Panc1 (cell line): ENCODE data around the gene MUC5B.

Experiments
- SIN3A ChIP-seq: IDR thresholded peaks from 2 replicates; pipeline ENCODE4 v1.6.1; 2012; ENCODE audit warnings: low read depth, mild to moderate bottlenecking, low read length, moderate library complexity, borderline replicate concordance; ENCODE audit not compliant: insufficient read depth
- TF ChIP-seq, protein P1 (sequence below): fragments of 450-650 bp; IDR thresholded peaks from 2 replicates; pipeline ENCODE4 v1.5.1; 2017; ENCODE audit warnings: mild to moderate bottlenecking

DNA sequence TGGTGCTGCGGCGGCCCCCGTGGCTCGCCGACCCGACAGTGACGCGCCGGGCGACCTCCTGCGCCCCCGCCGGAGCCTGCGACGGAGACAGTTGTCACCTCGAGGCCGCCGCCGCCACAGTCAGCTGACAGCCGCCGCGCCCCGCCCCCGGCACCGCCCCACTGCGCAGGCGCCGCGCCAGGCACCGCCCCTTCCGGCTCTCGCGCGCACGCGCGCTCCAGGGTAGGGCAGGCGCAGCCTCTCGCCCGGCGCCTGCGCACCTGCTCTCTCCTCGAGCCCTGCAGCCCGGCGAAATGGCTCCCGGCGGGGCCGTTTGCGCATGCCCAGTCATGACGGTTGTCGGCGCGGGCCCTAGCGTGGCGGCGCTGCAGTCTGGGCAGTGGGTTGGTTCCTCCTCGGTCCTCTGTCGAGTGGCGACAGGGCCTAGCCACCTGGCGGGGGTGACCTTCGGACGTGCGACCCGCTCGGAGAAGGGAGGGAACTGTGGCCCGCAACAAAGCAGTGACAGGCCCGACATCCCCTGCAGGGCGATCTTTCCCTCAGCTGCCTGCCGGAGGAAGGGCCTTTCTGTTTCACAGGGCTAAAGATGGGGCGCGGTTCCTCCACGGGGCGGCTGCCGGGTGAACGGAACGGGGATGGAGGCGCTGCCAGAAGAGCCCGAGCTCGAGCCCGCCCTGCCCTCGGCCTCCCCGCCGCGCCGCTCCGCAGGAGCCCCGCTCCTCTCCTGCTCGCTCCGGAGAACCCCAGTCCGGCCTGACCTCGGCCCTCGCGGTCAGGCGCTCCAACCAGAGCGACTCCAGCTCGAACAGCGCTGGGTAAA is 86.8 kb downstream of the MUC5B start, which contains the start of gene TOLLIP:
- peak; percentile 100; the same call in 1 of the 2 replicates for TF ChIP-seq SIN3A
- TF ChIP-seq, protein P1, sequence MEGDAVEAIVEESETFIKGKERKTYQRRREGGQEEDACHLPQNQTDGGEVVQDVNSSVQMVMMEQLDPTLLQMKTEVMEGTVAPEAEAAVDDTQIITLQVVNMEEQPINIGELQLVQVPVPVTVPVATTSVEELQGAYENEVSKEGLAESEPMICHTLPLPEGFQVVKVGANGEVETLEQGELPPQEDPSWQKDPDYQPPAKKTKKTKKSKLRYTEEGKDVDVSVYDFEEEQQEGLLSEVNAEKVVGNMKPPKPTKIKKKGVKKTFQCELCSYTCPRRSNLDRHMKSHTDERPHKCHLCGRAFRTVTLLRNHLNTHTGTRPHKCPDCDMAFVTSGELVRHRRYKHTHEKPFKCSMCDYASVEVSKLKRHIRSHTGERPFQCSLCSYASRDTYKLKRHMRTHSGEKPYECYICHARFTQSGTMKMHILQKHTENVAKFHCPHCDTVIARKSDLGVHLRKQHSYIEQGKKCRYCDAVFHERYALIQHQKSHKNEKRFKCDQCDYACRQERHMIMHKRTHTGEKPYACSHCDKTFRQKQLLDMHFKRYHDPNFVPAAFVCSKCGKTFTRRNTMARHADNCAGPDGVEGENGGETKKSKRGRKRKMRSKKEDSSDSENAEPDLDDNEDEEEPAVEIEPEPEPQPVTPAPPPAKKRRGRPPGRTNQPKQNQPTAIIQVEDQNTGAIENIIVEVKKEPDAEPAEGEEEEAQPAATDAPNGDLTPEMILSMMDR = peak; percentile 67; the same call in 1 of the 2 replicates
